ENCODE results near the gene TMOD2. TPM values are rescaled to one million over a fixed set of nuclear protein-coding genes. Genes with fewer than 3 reads are reported as not detected.
A peak's percentile ranks its signal among the peaks of the same experiment; 100 is the strongest.

TMOD2 gene
- total RNA-seq, 1 experiment from 2014 or later, result 3.0 TPM

DNA sequence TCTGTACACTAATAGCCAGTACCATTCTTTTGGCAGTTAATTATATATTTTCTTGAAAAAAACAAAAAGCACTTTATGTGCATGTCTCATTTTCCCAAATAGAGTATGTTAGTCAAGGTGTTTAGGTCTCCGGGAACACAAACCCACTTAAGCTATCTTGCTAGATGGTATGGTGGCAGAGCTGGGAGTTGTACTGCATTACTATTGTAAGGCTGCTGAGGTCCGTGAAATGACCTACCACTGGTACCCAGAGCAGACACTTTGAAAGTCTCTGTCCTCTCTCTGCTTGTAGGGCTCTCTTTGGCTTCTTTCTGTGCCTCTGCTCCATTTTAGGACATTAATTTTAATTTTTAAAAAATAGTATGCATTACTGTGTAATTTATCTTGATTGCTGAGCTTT lies 86.9 kb downstream of the TMOD2 start:
- Histone ChIP-seq H3K79me2 (ENCODE audit: insufficient read depth, low read length) (peaks cover 2% of the 10 kb centered on the region; the same call in 1 of the 2 replicates), H3K79me1 (ENCODE audit: insufficient read depth, low read depth, low read length, poor library complexity, severe bottlenecking) (peaks cover 6% of the 10 kb centered on the region), H2BK15ac (ENCODE audit: low read depth, low read length) (no peak overlapping the region), H4K8ac (replicated peaks; ENCODE audit: insufficient read length, low read depth, low read length) (no peak overlapping the region), H2AFZ (ENCODE audit: low read length) (no peak overlapping the region), H3K4ac (ENCODE audit: low read depth, low read length) (no peak overlapping the region), H3K18ac (ENCODE audit: insufficient read length, low read depth, low read length) (no peak overlapping the region), H3K56ac (ENCODE audit: insufficient read length, low read depth, low read length) (no peak overlapping the region), H3T11ph (ENCODE audit: low read length) (no peak overlapping the region), H3K27ac (ENCODE audit: insufficient read length, low read depth, low read length) (no peak overlapping the region), H4K5ac (ENCODE audit: insufficient read length, low read depth, low read length) (no peak overlapping the region), H3K23ac (ENCODE audit: insufficient read length, low read depth, low read length) (no peak overlapping the region), H2BK120ac (ENCODE audit: low read depth, low read length, poor library complexity, severe bottlenecking) (no peak overlapping the region), H3K14ac (ENCODE audit: insufficient read depth, low read length) (no peak overlapping the region), H3K9me3 (ENCODE audit: control insufficient read depth, low read depth, low read length) (no peaks in the 10 kb centered on the region), H3K23me2 (ENCODE audit: insufficient read length, low read depth, low read length, poor library complexity, severe bottlenecking) (no peaks in the 10 kb centered on the region), H3K4me2 (ENCODE audit: insufficient read depth, insufficient read length, low read length) (no peak overlapping the region), H3K27me3 (ENCODE audit: insufficient read depth, low read length) (no peaks in the 10 kb centered on the region), H4K20me1 (ENCODE audit: control insufficient read depth, insufficient read depth, insufficient read length) (no peaks in the 10 kb centered on the region), H2BK5ac (ENCODE audit: insufficient read length, low read length) (no peak overlapping the region), H2BK12ac (ENCODE audit: insufficient read length, low read depth, low read length) (no peak overlapping the region), H2BK20ac (ENCODE audit: low read depth, low read length, poor library complexity, severe bottlenecking) (no peak overlapping the region), H2AK5ac (ENCODE audit: insufficient read length, low read length) (no peak overlapping the region), H3K4me1 (ENCODE audit: insufficient read depth, low read length) (peaks cover 13% of the 10 kb centered on the region; the same call in 1 of the 2 replicates), H4K91ac (ENCODE audit: insufficient read length, low read depth, low read length) (no peak overlapping the region), H3K9ac (ENCODE audit: extremely low read depth, insufficient read length, low read length) (no peak overlapping the region)
- H3K27me3 Mint-ChIP-seq (ENCODE audit: low read depth), result no peaks in the 10 kb centered on the region
- H3K4me1 Mint-ChIP-seq, result peaks cover 42 to 47% of the 10 kb centered on the region in 2 experiments
- no peak overlapping the region for H3K4me3 Mint-ChIP-seq
- no peaks in the 10 kb centered on the region for H3K9me3 Mint-ChIP-seq
- DNase-seq, result no peak
- TF ChIP-seq, protein P1, sequence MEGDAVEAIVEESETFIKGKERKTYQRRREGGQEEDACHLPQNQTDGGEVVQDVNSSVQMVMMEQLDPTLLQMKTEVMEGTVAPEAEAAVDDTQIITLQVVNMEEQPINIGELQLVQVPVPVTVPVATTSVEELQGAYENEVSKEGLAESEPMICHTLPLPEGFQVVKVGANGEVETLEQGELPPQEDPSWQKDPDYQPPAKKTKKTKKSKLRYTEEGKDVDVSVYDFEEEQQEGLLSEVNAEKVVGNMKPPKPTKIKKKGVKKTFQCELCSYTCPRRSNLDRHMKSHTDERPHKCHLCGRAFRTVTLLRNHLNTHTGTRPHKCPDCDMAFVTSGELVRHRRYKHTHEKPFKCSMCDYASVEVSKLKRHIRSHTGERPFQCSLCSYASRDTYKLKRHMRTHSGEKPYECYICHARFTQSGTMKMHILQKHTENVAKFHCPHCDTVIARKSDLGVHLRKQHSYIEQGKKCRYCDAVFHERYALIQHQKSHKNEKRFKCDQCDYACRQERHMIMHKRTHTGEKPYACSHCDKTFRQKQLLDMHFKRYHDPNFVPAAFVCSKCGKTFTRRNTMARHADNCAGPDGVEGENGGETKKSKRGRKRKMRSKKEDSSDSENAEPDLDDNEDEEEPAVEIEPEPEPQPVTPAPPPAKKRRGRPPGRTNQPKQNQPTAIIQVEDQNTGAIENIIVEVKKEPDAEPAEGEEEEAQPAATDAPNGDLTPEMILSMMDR (conservative IDR thresholded peaks at IDR 0.05), result no peak
- whole genome bisulfite sequencing (ENCODE audit: extremely low coverage, insufficient read length, low lambda C conversion rate), result no CpG with 5 or more reads among the region's 2 CpGs
- H3K27ac Mint-ChIP-seq, result peak overlapping the region in 1 of 3 experiments; percentile 27; a peak in 1 of 7 replicates
- H3K36me3 Mint-ChIP-seq (ENCODE audit: insufficient read depth in 1 of 3, low read depth in 3 of 3), result no peaks in the 10 kb centered on the region
